Measurements from ENCODE around the gene DCST1.
A peak's percentile ranks its signal among the peaks of the same experiment; 100 is the strongest.

DCST1 gene

DNA sequence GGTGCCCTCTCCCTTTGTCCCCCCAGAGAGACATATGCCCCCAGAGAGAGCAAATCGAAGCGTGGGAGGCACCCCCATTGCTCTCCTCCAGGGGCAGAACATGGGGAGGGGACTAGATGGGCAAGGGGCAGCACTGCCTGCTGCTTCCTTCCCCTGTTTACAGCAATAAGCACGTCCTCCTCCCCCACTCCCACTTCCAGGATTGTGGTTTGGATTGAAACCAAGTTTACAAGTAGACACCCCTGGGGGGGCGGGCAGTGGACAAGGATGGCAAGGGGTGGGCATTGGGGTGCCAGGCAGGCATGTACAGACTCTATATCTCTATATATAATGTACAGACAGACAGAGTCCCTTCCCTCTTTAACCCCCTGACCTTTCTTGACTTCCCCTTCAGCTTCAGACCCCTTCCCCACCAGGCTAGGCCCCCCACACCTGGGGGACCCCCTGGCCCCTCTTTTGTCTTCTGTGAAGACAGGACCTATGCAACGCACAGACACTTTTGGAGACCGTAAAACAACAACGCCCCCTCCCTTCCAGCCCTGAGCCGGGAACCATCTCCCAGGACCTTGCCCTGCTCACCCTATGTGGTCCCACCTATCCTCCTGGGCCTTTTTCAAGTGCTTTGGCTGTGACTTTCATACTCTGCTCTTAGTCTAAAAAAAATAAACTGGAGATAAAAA lies 53.4 kb downstream of the DCST1 start:
- DNase-seq (ENCODE audit: low read depth in 2 of 2): no peak

DNA sequence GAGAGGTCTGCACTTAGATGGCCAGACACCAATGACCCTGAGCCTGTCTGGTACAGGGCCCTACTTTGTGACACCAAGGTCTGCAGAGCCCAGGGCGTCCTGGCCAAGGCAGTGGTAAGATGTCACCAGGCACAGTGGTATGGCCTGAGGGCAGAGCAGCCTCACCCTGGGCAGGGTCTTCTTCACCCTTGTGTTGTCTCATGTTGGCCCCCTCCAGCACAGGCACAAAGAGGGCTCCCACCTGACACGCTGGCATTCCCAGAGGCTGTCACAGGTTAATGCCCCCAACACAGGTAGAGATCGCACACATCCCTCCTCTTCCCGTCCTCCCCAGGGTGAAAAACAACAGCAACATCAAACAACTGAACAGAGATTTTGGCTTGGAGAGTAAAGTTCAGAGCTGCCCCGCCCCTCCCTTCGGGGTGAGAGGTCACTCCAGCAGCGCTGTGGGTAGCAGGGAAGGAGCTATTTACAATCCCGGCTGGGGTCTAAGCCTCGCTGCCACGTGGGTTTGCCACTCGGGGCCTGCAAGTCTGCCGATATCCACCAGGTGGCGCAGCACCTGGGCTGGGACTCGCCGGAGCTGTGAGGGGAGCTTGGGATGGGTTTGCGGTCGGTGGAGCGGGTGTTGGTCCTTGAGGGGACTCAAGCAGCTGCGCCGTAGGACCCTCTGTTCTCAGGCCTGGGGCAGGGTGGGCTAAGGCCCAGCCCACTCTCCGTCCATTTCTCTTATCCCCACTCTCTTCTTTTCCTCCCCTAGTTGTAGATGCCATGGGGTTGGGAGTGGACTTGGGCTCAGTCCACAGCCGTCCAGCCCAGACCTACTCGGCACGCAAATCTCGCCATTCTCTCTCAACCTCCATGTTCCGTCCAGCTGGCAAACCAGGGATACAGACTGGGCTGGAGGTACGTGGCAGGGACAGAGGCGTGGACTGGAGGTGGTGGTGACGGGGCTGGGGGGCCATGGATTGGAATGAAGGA lies 57.7 kb downstream of the DCST1 start:
- DNase-seq (ENCODE audit: low read depth in 2 of 2): peak; percentile 60 to 64

DNA sequence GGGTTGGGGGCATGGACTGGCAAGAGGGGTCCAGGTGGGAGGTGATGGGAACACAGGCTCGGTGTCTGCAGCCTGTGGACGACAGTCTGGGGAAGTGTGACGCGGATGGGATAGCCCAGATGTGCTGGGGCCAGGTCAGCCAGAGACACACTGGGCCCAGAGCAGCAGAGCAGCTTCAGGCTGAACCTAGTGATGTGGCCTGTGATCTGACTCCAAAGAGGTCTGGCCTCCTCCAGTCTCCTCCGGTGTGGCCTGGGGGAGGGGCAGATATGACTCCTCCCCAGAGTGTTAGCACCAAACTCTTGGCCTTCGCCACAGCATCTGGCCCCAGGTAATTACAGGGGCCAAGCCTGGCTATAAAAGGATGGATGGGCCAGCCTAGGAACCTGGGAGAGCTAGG lies 58.5 kb downstream of the DCST1 start:
- no peak for DNase-seq (ENCODE audit: low read depth in 2 of 2)

DNA sequence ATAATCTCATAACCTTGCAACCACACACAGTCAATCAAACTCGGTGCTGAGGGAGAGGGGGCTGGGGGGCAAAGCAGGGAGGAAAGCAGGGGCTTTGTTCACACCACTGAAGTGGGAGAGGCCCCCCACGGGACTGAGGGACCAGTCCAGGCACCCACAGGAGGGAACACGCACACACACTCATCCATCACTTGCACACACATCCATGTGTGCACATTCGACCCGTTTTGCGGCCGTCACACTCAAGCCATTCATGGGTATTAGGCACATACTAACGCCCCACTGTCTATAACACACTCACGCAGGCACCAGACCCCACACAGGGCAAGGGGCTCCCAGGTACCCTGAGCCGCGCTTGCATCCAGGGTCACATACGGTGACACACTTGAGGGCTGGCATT lies 59.0 kb downstream of the DCST1 start:
- no peak for DNase-seq (ENCODE audit: low read depth in 2 of 2)

DNA sequence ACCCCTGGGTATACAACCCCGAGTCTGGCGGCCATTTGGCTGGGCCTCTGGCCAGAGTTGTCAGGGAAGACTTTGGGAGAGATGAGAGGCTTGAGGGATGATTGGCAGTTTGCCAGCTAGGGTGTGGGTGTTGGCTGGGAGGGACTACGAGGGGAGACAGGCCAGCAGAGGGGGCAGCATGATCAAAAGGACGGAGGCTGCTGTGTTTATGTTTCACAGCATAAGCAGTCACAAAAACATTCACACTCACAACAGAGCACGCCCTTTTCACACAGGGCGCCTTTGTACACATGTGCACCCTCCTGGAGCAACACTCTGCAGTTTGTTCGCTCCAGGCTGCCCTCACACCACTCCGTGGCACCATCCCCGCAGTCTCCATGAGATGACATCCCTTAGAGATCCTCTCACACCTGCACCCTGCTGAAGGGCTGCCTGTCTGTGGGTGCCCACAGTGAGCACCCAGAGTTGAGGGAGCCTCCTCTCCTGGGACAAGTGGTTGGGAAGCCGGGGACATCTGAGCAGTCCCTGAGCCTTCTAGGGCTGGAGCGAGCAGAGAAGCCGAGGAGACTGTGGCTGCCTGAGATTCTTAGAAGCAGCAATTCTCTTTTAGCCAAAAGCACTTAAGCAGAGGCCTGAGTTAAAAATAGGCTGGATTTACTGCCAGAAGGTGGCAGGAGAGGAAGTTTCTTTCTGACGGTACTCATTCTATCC lies 60.4 kb downstream of the DCST1 start:
- DNase-seq (ENCODE audit: low read depth in 2 of 2): no peak

DNA sequence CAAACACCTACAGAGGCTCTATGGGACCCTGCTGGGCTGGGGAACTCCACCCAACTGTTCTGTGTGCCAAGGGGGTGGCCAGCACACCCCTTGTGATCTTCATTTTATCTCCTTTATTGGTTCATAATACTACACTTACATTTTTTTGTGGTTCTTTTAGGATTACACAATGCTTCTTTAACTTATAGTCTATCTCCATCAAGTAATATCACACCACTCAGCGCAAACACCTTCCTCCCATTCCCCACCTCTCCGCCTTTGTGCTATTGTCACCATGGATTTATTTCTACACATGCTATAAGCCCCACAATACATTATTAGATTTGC lies 61.0 kb downstream of the DCST1 start:
- DNase-seq (ENCODE audit: low read depth in 2 of 2): no peak

DNA sequence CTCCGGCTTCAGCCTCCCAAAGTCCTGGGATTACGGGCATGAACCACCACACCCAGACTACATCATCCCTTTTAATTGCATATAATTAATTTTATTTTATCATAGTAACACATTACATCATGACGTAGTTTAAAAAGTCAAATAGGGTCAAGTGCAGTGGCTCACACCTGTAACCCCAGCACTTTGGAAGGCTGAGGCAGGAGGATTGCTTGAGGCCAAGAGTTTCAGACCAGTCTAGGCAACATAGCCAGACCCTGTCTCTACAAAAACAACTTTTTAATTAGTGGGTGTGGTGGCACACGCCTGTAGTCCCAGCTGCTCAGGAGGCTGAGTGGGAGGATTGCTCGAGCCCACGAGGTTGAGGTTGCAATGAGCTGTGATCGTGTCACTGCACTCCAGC lies 65.7 kb downstream of the DCST1 start:
- DNase-seq (ENCODE audit: low read depth in 2 of 2): no peak

Measured in stimulated activated CD8-positive, alpha-beta memory T cell treated with anti-CD3 and anti-CD28 coated beads, Interleukin-2, amount 100 ng/mL, for 1 hour (primary cell).